ENCODE data around the gene CNGB1. TPM values are rescaled to one million over a fixed set of nuclear protein-coding genes. Genes with fewer than 3 reads are reported as not detected.

The CNGB1 gene
- total and polyA plus RNA-seq, 2 donors from 2014 or later, result not detected

- intact Hi-C loops (cut with DNase I), result loop anchor here (10.0 kb wide), 1 partner anchor 428 kb away; no protein-coding TSS in a partner anchor
- TF ChIP-seq, protein P1, sequence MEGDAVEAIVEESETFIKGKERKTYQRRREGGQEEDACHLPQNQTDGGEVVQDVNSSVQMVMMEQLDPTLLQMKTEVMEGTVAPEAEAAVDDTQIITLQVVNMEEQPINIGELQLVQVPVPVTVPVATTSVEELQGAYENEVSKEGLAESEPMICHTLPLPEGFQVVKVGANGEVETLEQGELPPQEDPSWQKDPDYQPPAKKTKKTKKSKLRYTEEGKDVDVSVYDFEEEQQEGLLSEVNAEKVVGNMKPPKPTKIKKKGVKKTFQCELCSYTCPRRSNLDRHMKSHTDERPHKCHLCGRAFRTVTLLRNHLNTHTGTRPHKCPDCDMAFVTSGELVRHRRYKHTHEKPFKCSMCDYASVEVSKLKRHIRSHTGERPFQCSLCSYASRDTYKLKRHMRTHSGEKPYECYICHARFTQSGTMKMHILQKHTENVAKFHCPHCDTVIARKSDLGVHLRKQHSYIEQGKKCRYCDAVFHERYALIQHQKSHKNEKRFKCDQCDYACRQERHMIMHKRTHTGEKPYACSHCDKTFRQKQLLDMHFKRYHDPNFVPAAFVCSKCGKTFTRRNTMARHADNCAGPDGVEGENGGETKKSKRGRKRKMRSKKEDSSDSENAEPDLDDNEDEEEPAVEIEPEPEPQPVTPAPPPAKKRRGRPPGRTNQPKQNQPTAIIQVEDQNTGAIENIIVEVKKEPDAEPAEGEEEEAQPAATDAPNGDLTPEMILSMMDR (IDR thresholded peaks at IDR 0.05; ENCODE audit: borderline replicate concordance, extremely low read depth, insufficient read depth), result no peak
- peaks cover 0 to 2% (median 0%) of the 10 kb centered on the region in 3 donors for H3K36me3 ChIP-seq (ENCODE audit: control insufficient read depth in 2 of 3, insufficient read depth in 3 of 3, low read length in 3 of 3)
- H3K27me3 ChIP-seq (ENCODE audit: control insufficient read depth, insufficient read depth, low read length), result no peaks in the 10 kb centered on the region
- H3K9ac ChIP-seq (ENCODE audit: low read length in 3 of 3), result no peak overlapping the region
- H3K27ac ChIP-seq (ENCODE audit: low read depth in 2 of 2, low read length in 2 of 2), result no peak overlapping the region
- H3K4me3 ChIP-seq (ENCODE audit: low read length in 3 of 3), result no peak overlapping the region
- H3K9me3 ChIP-seq (ENCODE audit: control insufficient read depth in 2 of 3, insufficient read depth in 1 of 3, low read length in 3 of 3), result no peaks in the 10 kb centered on the region
- FAIRE-seq (no peak), DNase-seq (peak in 2 of 5 donors; percentile 26 to 29)
- H3K4me1 ChIP-seq (ENCODE audit: control insufficient read depth in 2 of 3, insufficient read depth in 2 of 3, low read depth in 1 of 3, low read length in 3 of 3), result peaks cover 3 to 20% (median 5%) of the 10 kb centered on the region in 3 donors
Observed at GRCh38 chr16:58002936-58003335, 32.0 kb upstream of the CNGB1 start.

DNA sequence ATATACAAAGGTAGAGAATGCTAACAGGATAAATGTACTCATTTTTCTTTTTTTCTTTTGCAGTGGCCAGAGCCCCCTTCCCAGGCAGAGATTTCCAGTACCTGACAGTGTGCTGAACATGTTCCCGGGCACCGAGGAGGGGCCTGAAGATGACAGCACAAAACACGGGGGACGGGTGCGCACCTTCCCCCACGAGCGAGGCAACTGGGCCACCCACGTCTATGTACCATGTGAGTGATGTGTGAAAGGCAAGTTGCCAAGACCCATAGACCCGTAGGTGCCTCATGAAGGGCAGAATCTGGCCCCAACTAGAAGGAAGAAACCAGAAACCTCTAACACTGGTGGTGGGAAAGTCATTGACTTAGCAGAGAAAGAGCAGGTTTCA lies 31.5 kb upstream of the CNGB1 start:
- H3K4me1 ChIP-seq (ENCODE audit: control insufficient read depth in 2 of 3, insufficient read depth in 2 of 3, low read depth in 1 of 3, low read length in 3 of 3), result peaks cover 3 to 20% (median 5%) of the 10 kb centered on the region in 3 donors

DNA sequence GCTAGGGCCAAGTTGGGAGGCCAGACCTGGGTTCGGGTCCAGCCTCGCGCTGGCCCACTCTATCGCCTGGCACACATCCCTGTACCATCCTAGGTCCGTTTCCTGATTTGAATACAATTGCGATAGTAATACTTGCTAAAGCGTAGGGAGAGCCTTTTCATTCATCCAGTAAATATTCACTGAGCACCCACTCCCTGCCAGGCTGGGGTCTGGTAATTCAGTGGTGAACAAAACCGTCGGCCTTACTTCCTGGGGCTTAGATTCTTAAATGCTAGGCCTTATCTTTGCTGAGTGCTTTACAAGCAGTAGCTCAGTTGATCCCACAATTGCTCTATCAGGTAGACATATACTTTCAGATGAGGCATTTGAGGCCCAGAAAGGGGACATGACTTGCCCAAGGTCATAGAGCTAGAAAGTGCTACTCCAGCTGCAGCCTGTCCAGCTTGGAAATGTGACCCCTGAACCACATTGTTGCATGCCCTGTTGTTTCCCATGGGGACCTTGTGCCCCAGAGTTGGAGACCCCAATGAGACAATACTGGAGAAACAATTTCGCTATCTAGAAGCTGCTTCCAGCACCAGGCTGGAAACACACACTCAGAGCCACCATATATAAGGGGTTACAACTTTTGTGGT lies 31.0 kb upstream of the CNGB1 start:
- no peaks in the 10 kb centered on the region for H3K9me3 ChIP-seq (ENCODE audit: control insufficient read depth in 2 of 3, insufficient read depth in 1 of 3, low read length in 3 of 3)
- H3K27me3 ChIP-seq (ENCODE audit: control insufficient read depth, insufficient read depth, low read length), result no peaks in the 10 kb centered on the region
- H3K9ac ChIP-seq (ENCODE audit: low read length in 3 of 3), result peak overlapping the region in 1 of 3 donors; percentile 59
- no peak overlapping the region for H3K27ac ChIP-seq (ENCODE audit: low read depth in 2 of 2, low read length in 2 of 2)
- DNase-seq (peak in 2 of 5 donors; percentile 15 to 34), FAIRE-seq (no peak)
- peak overlapping the region in 2 of 3 donors; percentile 71 to 82 for H3K4me3 ChIP-seq (ENCODE audit: low read length in 3 of 3)
- peaks cover 3 to 20% (median 5%) of the 10 kb centered on the region in 3 donors for H3K4me1 ChIP-seq (ENCODE audit: control insufficient read depth in 2 of 3, insufficient read depth in 2 of 3, low read depth in 1 of 3, low read length in 3 of 3)
- intact Hi-C loops (cut with DNase I), result loop anchor here (10.0 kb wide), 1 partner anchor 427 kb away; no protein-coding TSS in a partner anchor
- TF ChIP-seq, protein P1 (IDR thresholded peaks at IDR 0.05; ENCODE audit: borderline replicate concordance, extremely low read depth, insufficient read depth), result no peak
- peaks cover 0 to 12% (median 5%) of the 10 kb centered on the region in 3 donors for H3K36me3 ChIP-seq (ENCODE audit: control insufficient read depth in 2 of 3, insufficient read depth in 3 of 3, low read length in 3 of 3)

More for the DNA sequence above, 31.5 kb upstream of the CNGB1 start:
- Histone ChIP-seq H3K36me3 (ENCODE audit: control insufficient read depth in 2 of 3, insufficient read depth in 3 of 3, low read length in 3 of 3) (peaks cover 0 to 7% (median 3%) of the 10 kb centered on the region in 3 donors), H3K9me3 (ENCODE audit: control insufficient read depth in 2 of 3, insufficient read depth in 1 of 3, low read length in 3 of 3) (no peaks in the 10 kb centered on the region), H3K27me3 (ENCODE audit: control insufficient read depth, insufficient read depth, low read length) (no peaks in the 10 kb centered on the region), H3K27ac (ENCODE audit: low read depth in 2 of 2, low read length in 2 of 2) (no peak overlapping the region), H3K9ac (ENCODE audit: low read length in 3 of 3) (no peak overlapping the region), H3K4me3 (ENCODE audit: low read length in 3 of 3) (no peak overlapping the region)
- FAIRE-seq, result no peak
- DNase-seq, result peak in 2 of 5 donors; percentile 40 to 61
- intact Hi-C loops (cut with DNase I), result loop anchor here (10.0 kb wide), 1 partner anchor 428 kb away; no protein-coding TSS in a partner anchor
- TF ChIP-seq, protein P1 (IDR thresholded peaks at IDR 0.05; ENCODE audit: borderline replicate concordance, extremely low read depth, insufficient read depth), result no peak
